Suprapubic skin (tissue), 4 donors: Measurements from ENCODE around the gene COX7C. TPM values are rescaled to one million over a fixed set of nuclear protein-coding genes. Genes with fewer than 3 reads are reported as not detected.

Source experiments
- DNase-seq, 2 donors: peaks; one replicate each; pipeline ENCODE4 v3.0.0-alpha.2; 2019; ENCODE audit warnings: low spot score in 2 of 2
- H3K27ac ChIP-seq: fragments of 200-600 bp; sonication (generic); one replicate; pipeline ENCODE4 v1.5.1; 2019
- H3K27me3 ChIP-seq: fragments of 200-600 bp; sonication (generic); one replicate; pipeline ENCODE4 v1.5.1; 2019
- H3K36me3 ChIP-seq: fragments of 200-600 bp; sonication (generic); one replicate; pipeline ENCODE4 v1.5.1; 2019
- H3K4me1 ChIP-seq: fragments of 200-600 bp; sonication (generic); one replicate; pipeline ENCODE4 v1.5.1; 2019
- H3K4me3 ChIP-seq: fragments of 200-600 bp; sonication (generic); one replicate; pipeline ENCODE4 v1.5.1; 2019; ENCODE audit warnings: mild to moderate bottlenecking
- H3K9me3 ChIP-seq: fragments of 200-600 bp; sonication (generic); one replicate; pipeline ENCODE4 v1.5.1; 2019
- POLR2A ChIP-seq, 2 donors: fragments of 450-650 bp; IDR thresholded peaks; one replicate each; pipeline ENCODE4 v1.6.1; 2017; ENCODE audit warnings: antibody characterized with exemption in 2 of 2, mild to moderate bottlenecking in 2 of 2, moderate library complexity in 2 of 2
- POLR2AphosphoS5 ChIP-seq, 3 donors: sonication (generic); formaldehyde crosslinking; IDR thresholded peaks; one replicate each; pipeline ENCODE4 v1.6.1; 2017; ENCODE audit warnings: antibody characterized with exemption in 3 of 3
- WGBS: methylation state at CpG from one replicate; pipeline ENCODE4 v1.1.5; 2018; 5-methylcytosine and 5-hydroxymethylcytosine counted together
- total RNA-seq, 4 donors: library from RNA; depleted of rRNA; stranded (reverse); fragments of >200 nt; gene quantifications; one replicate each; pipeline ENCODE4 v1.1.0, GENCODE V29; 2016

COX7C gene
- total RNA-seq, 4 donors from 2014 or later: 245 to 556 (median 426) TPM

- H3K27ac ChIP-seq: no peak overlapping the region
- WGBS: 74% methylated on average over 3 of the region's 3 CpGs
Observed at GRCh38 chr5:86666981-86667380, 49.2 kb downstream of the COX7C start.

More at GRCh38 chr5:86666981-86667380, 49.2 kb downstream of the COX7C start:
- Histone ChIP-seq H3K9me3 (no peaks in the 10 kb centered on the region), H3K4me3 (no peak overlapping the region), H3K36me3 (no peaks in the 10 kb centered on the region), H3K27me3 (no peaks in the 10 kb centered on the region), H3K4me1 (no peaks in the 10 kb centered on the region)
- no peak for TF ChIP-seq POLR2A (IDR thresholded peaks at IDR 0.05)
- no peak for TF ChIP-seq POLR2AphosphoS5 (IDR thresholded peaks at IDR 0.05)
- no peak for DNase-seq
